Astrocyte of the hippocampus (primary cell): ENCODE data around the gene METTL18.
"Not testable (repeated sequence)": the region's sequence is repeated elsewhere in the genome, so short reads cannot be mapped to it uniquely, and the experiment has no call there.

ENCODE experiments used
- DNase-seq: peaks from one replicate; pipeline ENCODE4 v3.0.0; 2011; ENCODE audit warnings: low read depth, low spot score

Gene METTL18

DNA sequence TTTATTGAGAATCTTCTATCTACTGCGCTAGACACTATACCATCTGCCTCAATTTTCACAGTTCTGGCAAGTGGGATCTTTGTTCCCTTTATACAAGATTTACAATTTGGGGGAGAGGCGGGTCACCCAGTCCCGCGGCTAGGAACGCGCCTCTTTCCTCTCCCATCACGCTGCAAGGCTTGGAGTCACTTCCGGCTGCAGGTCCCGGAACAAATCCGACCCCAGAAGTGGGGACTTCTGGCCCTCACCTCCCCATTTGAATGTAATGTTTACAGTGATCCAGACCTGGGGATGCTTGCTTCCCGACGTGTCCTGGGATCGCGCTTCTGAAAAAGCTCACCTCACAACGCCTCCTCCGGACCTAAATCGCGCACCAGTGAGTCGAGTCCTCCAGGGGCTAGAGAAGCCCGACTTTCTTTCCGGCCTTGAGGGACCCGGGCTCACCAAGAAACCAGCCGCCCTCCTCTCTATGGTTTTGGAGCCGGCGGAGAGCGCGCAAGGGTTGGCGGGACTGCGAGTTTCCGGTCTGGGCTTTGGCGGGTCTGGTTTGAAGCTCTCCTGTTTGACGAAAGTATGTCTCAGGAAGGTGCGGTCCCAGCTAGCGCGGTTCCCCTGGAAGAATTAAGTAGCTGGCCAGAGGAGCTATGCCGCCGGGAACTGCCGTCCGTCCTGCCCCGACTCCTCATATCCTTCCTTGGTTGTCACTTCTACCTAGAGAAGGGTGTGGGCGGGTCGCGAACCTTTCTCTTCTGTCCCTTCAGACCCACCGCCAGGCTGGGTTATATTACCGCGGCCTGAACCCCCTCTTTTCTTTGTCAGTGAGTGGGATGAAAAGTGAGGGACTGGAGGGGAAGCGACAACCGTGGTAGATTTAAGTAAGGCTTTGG lies at the start of gene METTL18:
TSS of gene METTL18 (minus strand) at position 378 of the 887 bp plus-strand sequence. CDS start 1,212 bp downstream, outside the sequence.
- peak; percentile 97 for DNase-seq

DNA sequence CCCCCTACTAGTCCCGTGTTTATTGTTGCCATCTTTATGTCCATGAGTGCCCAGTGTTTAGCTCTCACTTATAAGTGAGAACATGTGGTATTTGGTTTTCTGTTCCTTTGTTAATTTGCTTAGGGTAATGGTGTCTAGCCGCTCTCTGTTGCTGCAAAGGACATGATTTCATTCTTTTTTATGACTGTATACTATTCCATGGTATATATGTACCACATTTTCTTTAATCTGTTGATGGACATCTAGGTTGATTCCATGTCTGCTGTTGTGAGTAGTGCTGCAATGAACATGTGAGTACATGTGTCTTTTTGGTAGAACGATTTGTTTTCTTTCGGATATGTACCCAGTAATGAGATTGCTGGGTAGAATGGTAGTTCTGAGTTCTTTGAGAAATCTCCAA lies 44.2 kb upstream of the METTL18 start:
- no peak for DNase-seq

DNA sequence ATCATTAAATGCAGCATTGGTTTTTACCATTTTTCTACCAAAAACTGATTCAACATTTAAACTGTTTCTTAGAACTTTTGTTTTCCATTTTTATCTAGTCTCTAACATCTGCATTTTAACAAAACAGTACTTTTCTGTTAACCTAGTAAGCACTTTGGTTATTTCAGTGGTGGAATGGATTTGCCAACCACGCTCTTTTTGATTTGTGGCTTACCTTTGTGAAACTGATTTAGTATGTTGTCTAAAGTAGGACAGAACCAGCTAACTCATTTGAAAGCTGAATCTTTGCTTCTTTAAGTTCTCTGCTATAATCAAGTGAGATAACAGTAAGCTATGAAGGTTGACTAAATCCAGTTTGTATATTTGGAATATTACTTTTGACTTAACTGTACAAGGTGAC lies 41.5 kb upstream of the METTL18 start:
- no peak for DNase-seq

DNA sequence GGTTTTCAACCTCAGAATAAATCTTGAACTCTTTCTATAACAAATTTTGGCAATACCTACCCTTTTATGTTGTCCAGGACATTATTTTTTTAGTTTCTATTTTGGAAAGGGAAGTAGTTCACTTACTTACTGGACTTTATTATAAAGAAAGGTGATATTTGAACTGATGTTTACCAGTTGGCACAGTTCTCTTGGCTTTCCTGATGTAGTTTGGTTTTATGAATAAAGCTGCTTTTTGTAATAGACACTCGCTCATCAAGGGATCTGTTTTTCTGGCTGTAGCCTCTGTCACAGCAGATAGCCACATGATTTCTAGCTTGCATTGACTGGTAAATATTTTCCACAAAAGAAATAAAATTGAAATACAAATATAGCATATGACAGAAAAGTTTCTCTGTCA lies 40.9 kb upstream of the METTL18 start:
- DNase-seq = no peak

DNA sequence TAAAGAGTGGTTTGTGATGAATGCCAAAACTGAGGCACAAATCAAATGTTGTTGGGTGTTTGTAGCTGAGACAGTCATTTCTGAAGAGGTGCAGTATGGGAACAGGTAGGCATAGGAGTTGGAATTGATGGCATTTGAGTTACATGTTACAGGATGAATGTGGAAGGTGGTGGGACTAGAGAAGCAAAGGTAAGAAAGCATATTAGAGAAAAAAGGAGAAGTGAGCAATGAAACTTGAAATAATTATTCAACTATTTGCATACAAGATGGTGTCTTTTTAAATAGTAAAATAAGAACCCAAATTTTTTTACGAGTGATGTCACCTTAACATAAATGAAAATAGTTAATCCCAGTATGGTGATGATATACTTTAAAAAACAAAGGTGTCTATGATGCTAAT lies 40.2 kb upstream of the METTL18 start:
- DNase-seq = no peak

DNA sequence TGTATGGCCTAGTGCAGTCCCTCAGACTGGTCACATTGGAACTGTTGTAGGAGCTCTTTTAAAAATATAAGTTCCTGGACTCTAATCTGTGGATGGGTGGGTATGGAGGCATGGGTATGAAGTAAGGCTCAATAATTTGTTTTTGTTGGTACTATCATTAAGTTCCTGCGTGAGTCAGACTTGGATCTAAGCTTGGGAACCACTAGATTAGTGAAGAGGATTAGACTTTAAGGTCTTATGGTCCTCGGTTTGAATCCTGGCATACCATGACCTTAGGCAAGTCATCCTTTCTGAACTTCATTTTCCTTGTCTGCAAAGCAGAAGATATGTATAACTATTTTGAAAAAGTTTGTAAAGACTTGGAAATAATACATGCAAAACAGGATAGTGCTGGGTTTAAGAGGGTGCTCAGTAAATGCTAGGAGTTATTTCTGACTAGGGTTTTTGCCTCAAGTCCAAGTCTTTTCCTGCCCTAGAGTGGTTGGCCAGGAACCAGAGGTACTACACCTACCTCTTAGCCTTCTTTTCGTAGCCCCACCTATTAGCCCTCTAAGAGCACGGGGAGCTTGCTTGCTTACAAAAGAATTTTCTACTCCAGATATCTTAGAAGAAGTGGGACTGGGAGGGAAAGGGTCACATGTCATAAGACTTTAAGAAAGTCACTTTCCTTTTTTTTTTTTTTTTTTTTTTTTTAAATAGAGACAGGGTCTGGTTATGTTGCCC lies 38.6 kb upstream of the METTL18 start:
- DNase-seq = no peak

DNA sequence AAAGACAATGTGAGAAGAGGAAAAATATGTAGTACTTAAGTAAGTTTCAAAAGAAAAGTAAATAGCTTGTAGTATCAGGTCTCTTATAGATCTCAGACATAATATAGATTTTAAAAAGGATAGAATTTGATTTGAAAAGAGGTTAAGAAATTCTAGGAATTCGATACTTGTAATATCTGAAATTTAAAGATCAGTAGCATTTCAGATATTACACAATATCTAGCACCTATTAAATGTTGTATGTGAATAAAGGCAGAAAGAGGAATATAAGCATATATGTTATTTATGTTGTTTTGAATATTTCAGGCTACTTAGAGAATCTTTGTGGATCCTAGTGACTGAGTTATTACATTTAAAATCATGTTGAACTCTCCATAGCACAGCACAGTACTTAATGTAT lies 35.0 kb upstream of the METTL18 start:
- no peak for DNase-seq

DNA sequence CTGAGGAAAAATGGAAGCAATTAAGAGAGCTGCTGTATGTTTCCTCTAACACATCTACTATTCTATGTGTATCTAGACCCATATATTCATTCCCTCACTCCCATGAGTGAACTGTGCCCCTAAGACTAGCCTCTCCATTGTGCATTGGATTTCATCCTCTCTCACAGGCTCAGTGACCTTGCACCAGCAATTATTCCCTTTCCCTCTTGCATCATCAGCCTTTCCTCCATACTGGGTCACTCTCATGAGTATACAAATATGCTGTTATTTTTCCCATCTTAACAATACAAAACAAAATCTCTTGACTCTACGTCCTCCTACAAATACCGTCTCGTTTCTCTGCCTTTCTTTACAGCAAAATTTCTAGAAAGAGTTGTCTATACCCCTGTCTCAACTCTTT lies 29.4 kb upstream of the METTL18 start:
- no peak for DNase-seq

DNA sequence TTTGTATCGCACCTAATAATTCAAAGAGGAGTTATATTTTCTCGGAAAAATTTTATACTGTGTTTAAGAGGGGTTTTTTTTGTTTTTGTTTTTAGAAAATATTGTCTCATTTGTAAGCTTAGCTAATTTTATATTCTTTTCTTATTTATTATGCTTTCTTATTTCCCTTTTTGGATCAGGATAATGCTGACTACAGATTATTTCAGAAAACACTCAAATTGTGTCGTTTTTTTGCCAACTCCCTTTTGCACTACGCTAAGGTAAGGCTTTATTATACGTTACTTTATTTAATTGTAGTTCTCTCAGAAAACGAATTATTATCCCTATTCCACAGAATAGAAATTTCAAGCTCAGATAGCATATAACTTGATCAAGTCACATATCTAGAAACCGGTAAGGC lies 26.8 kb upstream of the METTL18 start:
- DNase-seq = no peak

DNA sequence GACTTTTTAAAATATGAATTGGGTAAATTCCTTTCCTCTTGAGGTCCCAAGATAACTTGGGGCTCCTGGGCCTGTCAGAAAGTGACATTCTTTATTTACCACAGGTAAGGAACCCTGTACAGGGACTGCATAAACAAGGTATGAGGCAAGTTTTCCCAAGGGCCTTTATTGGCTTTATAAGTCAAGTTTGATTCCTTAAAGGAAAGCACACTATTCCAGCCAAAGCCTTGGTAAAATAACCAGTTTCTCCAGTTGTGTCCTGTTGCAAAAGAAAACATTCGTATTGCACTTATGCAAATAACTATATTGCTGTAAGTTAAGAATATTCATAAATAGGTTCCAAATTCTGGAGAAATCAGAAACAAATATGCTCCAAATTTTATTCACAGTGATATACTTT lies 21.9 kb upstream of the METTL18 start:
- no peak for DNase-seq

DNA sequence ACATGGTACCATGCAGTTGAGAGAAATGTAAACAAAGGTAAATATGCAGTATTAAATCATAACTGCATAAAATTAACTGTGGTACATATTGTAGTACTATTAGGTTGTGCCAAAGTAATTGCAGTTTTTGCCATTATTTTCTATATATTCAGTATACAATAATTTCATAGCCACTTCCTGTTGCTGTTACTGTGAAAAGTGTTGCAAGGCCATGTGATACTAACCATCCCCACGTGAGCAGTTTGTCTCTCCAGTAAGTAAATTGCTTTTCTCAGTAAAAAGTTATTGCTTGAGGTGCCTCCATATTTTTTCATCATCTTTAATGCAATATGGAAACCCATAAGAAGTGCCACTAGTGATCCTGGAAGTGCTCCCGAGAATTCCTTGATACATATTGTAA lies 19.6 kb upstream of the METTL18 start:
- no peak for DNase-seq

DNA sequence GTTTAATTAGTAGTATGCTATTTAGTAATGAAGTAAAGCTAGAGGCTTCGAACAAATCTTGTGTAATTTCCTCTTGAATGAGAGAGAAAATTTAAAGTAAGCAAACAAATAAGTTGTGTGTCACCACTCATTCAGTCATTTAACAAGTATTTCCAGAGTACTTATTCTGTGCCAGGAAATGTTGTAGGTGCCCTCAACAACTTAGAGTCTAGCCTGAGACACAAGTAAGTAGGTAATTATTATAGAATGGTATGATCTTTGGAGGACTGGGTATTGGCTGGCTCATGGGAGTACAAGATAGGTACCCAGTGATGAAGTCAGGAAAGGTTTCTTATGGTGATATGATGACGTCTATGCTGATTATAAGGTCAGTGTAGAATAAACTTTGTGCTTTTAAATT lies 17.4 kb upstream of the METTL18 start:
- no peak for DNase-seq

DNA sequence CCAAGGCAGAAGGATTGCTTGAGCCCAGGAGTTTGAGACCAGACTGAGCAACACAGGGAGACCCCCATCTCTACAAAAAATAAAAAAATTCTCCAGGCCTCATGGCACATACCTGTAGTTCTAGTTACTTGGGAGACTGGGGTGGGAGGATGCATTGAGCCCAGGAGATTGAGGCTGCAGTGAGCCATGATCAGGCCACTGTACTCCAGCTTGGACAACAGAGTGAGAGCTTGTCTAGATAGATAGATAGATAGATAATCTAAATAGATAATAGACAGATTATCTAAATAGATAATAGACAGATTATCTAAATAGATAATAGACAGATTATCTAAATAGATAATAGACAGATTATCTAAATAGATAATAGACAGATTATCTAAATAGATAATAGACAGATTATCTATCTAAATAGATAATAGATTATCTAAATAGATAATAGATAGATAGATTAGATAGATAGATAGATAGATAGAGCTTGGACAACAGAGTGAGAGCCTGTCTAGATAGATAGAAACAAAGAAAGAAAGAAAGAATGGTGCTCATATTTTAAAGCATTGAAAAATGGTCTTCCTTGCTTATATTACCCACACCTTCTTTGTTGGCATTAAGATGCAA lies 16.8 kb upstream of the METTL18 start:
- DNase-seq = not testable (repeated sequence)

DNA sequence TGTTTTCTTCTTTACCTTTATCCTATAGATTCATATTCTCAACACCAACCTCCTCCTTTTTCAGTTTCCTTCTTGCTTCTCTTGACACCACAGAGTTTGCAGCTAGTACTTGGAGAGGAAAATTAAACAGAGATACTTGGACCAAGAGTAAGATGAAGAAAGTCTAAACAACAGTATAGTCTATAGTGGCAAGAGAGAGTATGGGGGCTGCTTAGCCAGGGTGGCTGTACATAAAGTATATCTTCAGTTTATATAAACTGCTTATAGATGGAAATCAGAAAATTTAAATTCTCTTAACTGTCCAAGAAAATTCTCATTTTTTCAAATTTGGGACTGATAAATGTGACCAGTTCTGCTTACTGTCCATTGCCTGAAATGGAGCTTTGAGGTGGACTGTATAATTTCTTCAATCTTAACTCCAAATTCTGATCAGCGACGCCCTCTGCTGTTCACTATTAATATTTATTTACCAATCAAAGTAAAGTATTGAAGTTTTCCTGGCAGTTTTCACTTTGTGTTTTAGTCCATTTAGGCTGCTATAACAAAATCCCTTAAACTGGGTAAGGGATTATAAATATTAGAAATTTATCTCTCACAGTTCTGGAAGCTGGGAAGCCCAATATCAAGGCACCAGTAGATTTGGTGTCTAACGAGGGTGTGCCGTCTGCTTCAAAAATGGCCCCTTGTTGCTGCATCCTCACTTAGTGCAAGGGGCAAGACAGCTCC lies 14.8 kb upstream of the METTL18 start:
- peak; percentile 64 for DNase-seq

DNA sequence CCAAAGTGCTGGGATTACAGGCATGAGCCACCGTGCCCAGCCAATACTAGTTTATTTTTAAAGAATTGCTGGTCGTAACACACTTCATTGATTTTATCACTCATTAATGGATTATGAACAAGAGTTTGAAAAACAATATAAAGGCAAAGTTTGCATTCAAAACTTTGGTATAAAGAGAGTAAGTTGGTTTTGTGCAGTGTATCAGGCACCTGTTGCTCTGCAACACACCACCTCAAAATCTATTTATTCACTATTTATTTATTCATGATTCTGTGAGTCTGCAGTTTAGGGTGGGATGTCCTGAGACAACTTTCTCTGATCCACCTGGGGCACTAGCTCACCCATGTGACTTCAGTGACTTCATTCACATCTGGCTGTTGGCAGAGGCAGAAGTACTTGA lies 10.2 kb upstream of the METTL18 start:
- DNase-seq = no peak

DNA sequence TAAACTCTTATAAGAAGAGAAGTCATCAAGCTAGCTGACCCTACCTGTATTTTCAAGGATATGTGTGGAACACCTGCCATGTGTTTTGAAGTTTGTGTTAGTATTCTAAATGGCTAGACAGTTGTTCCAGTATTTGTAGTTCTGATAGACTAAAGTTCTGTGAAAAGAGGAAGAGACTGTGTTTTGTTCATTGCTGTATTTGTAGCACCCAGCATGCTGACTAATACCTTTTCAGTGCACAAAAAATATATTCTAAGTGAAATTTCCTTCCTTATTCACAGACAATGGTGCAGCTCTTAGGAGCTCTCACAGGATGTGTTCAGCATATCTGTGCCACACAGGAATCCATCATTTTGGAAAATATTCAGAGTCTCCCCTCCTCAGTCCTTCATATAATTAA lies 8.2 kb upstream of the METTL18 start:
- no peak for DNase-seq

DNA sequence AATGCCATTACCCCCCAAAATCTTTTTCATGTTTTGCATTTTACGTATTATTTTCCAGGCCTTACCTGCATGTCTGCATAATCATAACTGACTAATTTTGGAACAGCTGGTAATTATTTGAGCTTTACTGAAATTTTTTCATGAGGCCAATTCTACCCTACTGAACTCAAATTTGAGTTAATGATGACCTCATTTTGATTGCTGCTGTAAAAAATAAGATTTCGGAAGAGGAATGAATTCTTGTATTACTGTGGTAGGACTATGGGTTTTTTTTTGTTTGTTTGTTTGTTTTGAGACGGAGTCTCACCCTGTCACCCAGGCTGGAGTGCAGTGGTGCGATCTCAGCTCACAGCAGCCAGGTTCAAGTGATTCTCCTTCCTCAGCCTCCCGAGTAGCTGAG lies 2.6 kb upstream of the METTL18 start:
- no peak for DNase-seq

DNA sequence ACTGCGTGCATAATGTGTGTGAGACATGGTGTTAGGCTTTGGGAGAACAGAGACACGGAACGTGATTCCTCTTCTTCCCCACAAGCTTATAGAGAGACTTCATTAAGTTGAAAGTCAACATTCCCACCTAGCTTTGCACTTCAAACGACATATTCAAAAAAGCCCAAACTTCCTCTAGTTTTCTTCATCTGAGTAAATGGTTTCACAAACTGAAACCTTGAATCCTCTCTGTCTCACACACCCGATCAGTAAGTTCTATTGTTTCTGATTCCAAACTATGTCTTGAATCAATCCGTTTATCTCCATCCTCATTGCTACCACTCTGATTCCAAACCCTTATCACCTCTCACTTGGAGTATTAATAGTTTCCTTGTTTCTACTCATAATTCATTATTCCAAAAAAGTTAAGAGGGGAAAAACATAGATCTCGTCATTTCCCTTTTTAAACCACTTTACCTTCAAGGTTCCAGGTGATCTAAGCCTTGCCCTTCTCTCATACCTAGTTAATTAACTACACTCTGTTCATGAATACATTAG lies 1.6 kb upstream of the METTL18 start:
- no peak for DNase-seq

DNA sequence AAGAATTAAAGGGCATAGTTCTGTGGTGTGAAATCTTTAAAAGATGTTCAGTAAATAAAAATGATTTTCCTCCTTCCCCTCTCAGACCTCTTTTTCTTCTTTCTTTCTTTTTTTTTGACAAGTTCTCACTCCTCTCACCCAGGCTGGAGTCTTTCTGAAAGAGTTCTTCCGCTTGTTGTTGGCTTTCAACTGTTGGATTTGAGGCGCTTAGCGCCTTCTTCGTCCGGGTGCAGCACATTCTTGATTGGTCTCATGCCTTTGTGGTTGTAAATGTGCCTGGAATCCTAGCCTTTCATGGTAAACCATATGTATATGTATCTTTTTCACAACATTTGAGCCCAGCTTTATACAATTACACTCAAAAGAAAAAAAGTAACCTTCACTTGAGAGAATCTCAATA lies 980 bp upstream of the METTL18 start:
- DNase-seq = no peak

DNA sequence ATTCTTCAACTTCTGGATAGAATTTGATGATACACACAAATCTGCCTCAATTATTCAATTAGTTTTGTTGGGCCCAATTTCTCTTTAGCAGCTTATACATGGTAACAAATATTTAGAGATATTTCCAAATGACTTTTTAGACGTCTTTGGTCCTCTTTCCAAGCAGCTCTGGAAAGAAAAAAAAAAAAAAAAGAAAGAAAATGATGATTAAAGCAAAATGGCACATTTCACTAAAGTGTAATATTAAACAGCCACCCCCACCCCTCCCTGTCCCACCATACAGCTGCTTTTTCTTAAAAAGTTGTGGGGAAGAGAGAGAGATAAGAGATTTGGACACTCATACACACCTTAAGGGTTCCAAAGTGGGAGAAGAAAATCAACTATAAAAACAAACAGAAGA lies 977 bp downstream of the METTL18 start:
- DNase-seq = no peak

DNA sequence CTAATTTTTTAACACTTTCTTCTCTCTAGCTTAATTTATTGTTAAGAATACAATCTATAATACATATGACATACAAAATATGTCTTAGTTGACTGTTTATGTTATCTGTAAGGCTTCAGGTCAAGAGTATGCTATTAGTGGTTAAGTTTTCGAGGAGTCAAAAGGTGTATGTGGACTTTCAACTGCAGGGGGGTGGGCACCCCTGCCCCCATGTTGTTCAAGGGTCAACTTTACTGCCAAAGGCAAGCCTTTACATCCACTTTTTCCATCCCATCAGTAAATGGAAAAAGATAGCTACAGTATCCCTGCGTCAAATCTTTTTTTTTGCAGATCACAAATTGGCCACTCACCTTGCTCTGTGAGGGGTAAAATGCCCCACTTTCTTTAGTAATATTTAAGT lies 6.3 kb downstream of the METTL18 start:
- DNase-seq = no peak

DNA sequence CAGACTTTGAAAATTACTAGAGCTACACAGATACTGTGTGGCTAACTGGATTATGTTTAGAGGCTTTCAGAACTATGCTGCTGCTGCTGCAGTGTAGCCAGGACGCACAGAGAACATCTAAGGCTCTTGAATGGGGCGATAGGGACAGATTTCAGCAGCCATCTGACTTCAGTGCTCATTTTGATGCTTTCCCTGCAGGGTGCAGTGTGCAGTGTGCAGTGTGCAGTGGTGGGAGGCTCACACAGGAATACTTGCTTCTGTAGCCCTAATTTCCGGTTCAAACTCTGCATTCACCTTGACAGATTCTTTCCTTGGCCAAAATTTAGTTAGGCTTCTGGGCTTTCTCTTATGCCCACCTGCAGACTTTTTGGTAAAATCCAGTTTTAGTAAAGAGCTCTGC lies 7.7 kb downstream of the METTL18 start:
- no peak for DNase-seq
